Vagina (tissue), 2 donors: ENCODE data around the gene L1CAM. TPM values are rescaled to one million over a fixed set of nuclear protein-coding genes. Genes with fewer than 3 reads are reported as not detected.

Source experiments
- DNase-seq, 2 donors: peaks; one replicate each; pipeline ENCODE4 v3.0.0-alpha.2; 2017; ENCODE audit errors: extremely low spot score in 2 of 2
- H3K27ac ChIP-seq: fragments of 200-600 bp; sonication (generic); one replicate; pipeline ENCODE4 v1.5.1; 2019
- H3K27me3 ChIP-seq: fragments of 200-600 bp; sonication (generic); one replicate; pipeline ENCODE4 v1.5.1; 2019
- H3K36me3 ChIP-seq, 2 donors: fragments of 200-600 bp; sonication (generic); one replicate each; pipeline ENCODE4 v1.5.1; 2017 to 2019
- H3K4me1 ChIP-seq: fragments of 200-600 bp; sonication (generic); one replicate; pipeline ENCODE4 v1.5.1; 2019
- H3K4me3 ChIP-seq, 2 donors: fragments of 200-600 bp; sonication (generic); 1 replicate in 1 of 2; 2 replicates in 1 of 2; pipeline ENCODE4 v1.5.1; 2016 to 2019
- H3K9me3 ChIP-seq: fragments of 200-600 bp; sonication (generic); one replicate; pipeline ENCODE4 v1.5.1; 2019
- POLR2A ChIP-seq, 2 donors: fragments of 450-650 bp; IDR thresholded peaks; one replicate each; pipeline ENCODE4 v1.6.1; 2017; ENCODE audit warnings: antibody characterized with exemption in 2 of 2, mild to moderate bottlenecking in 2 of 2, moderate library complexity in 2 of 2
- POLR2AphosphoS5 ChIP-seq, 2 donors: sonication (generic); formaldehyde crosslinking; IDR thresholded peaks; one replicate each; pipeline ENCODE4 v1.9.0; 2017; ENCODE audit warnings: antibody characterized with exemption in 2 of 2, mild to moderate bottlenecking in 2 of 2, low read depth in 1 of 2; ENCODE audit not compliant: insufficient read depth in 1 of 2
- intact Hi-C: fragments of 100-400 bp; cut with DNase I; formaldehyde crosslinking; loops from one replicate; pipeline ENCODE4 v1.15.1; 2023
- total RNA-seq: library from RNA; depleted of rRNA; stranded (reverse); fragments of >200 nt; gene quantifications from one replicate; pipeline ENCODE4 v1.2.3, GENCODE V29; 2016
- TF ChIP-seq, protein P1 (sequence below), 3 experiments: fragments of 450-650 bp in 2 of 3; fragments of 200-600 bp in 1 of 3; sonication (generic) in 1 of 3; IDR thresholded peaks; one replicate each; pipeline ENCODE4 v1.5.1; 2017 to 2019; ENCODE audit warnings: antibody characterized with exemption in 3 of 3, mild to moderate bottlenecking in 2 of 3, moderate library complexity in 2 of 3

Gene L1CAM
- total RNA-seq, 1 donor from 2014 or later = 9.6 TPM

DNA sequence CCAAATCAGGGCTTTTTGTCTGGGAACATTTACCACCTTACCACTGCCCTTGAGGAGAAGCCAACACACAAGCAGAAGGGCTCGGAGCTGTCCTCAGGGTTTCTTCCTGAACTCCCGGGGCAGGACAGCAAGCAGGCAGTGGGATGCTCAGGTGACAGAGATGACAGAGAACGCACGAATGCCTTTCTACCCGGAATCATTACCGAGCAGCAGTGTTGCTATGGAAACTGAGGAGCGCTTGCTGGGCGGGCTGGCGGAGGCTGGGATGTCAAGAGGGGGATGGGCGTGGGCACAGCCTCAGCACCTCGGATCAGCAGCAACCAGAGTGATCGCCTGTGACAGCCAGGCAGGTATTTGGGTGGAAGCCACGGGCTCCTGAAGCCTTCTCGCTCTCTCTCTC is 73.8 kb downstream of the L1CAM start:
- TF ChIP-seq POLR2A (IDR thresholded peaks at IDR 0.05) (no peak), POLR2AphosphoS5 (IDR thresholded peaks at IDR 0.05; ENCODE audit: insufficient read depth in 1 of 2, low read depth in 1 of 2) (no peak)
- TF ChIP-seq, protein P1, sequence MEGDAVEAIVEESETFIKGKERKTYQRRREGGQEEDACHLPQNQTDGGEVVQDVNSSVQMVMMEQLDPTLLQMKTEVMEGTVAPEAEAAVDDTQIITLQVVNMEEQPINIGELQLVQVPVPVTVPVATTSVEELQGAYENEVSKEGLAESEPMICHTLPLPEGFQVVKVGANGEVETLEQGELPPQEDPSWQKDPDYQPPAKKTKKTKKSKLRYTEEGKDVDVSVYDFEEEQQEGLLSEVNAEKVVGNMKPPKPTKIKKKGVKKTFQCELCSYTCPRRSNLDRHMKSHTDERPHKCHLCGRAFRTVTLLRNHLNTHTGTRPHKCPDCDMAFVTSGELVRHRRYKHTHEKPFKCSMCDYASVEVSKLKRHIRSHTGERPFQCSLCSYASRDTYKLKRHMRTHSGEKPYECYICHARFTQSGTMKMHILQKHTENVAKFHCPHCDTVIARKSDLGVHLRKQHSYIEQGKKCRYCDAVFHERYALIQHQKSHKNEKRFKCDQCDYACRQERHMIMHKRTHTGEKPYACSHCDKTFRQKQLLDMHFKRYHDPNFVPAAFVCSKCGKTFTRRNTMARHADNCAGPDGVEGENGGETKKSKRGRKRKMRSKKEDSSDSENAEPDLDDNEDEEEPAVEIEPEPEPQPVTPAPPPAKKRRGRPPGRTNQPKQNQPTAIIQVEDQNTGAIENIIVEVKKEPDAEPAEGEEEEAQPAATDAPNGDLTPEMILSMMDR (IDR thresholded peaks at IDR 0.05) = no peak
- H3K4me1 ChIP-seq = no peaks in the 10 kb centered on the region
- H3K4me3 ChIP-seq = no peak overlapping the region
- DNase-seq = no peak
- no peaks in the 10 kb centered on the region for H3K9me3 ChIP-seq
- intact Hi-C loops = no loop called here
- no peaks in the 10 kb centered on the region for H3K27me3 ChIP-seq
- no peaks in the 10 kb centered on the region for H3K36me3 ChIP-seq
- H3K27ac ChIP-seq = no peak overlapping the region

Other genes starting within 250 kb of the L1CAM start
- 0.74 TPM for gene DUSP9, start 239.0 kb downstream of the L1CAM start, total RNA-seq
- 9.3 TPM for gene PNCK, start 212.4 kb downstream of the L1CAM start, total RNA-seq
- gene SLC6A8, start 198.2 kb downstream of the L1CAM start, total RNA-seq = 29.2 TPM
- 126 TPM for gene BCAP31, start 161.8 kb downstream of the L1CAM start, total RNA-seq
- gene ABCD1, start 161.3 kb downstream of the L1CAM start, total RNA-seq = 11.0 TPM
- gene PLXNB3, start 121.9 kb downstream of the L1CAM start, total RNA-seq = 36.1 TPM
- gene SRPK3, start 105.1 kb downstream of the L1CAM start, total RNA-seq = 0.25 TPM
- 118 TPM for gene IDH3G, start 91.8 kb downstream of the L1CAM start, total RNA-seq
- gene SSR4, start 91.5 kb downstream of the L1CAM start, total RNA-seq = 250 TPM
- gene PDZD4, start 55.6 kb downstream of the L1CAM start, total RNA-seq = 10.3 TPM
- gene AVPR2, start 18.5 kb upstream of the L1CAM start, total RNA-seq = 4.9 TPM
- 36.6 TPM for gene ARHGAP4, start 40.1 kb upstream of the L1CAM start, total RNA-seq
- gene NAA10, start 48.9 kb upstream of the L1CAM start, total RNA-seq = 66.8 TPM
- 4.2 TPM for gene RENBP, start 58.5 kb upstream of the L1CAM start, total RNA-seq
- 38.8 TPM for gene HCFC1, start 85.6 kb upstream of the L1CAM start, total RNA-seq
- 8.6 TPM for gene TMEM187, start 86.6 kb upstream of the L1CAM start, total RNA-seq
- 46.7 TPM for gene IRAK1, start 133.7 kb upstream of the L1CAM start, total RNA-seq
- gene MECP2, start 211.5 kb upstream of the L1CAM start, total RNA-seq = 38.5 TPM